ENCODE data around the gene MMP17.

The MMP17 gene

GRCh38 chr12:131830335-131830913 lies 2.2 kb downstream of the MMP17 start:
- peak; percentile 57 to 62 for DNase-seq (ENCODE audit: low read depth in 1 of 2, low spot score in 1 of 2)
- no peak overlapping the region for H3K27ac ChIP-seq (replicated peaks)
- peak overlapping the region; percentile 71 for H3K4me3 ChIP-seq (replicated peaks; ENCODE audit: insufficient read depth, low read length)
- TF ChIP-seq POLR2AphosphoS5 (IDR thresholded peaks at IDR 0.05; ENCODE audit: low read depth), result no peak
- TF ChIP-seq GABPA (IDR thresholded peaks at IDR 0.05; ENCODE audit: low read depth), result no peak
- TF ChIP-seq REST (IDR thresholded peaks at IDR 0.05; ENCODE audit: insufficient replicate concordance, low read depth), result no peak
- peaks cover 54% of the 10 kb centered on the region for H3K27me3 ChIP-seq (ENCODE audit: insufficient read depth, poor library complexity, severe bottlenecking)

- TF ChIP-seq POLR2AphosphoS5 (IDR thresholded peaks at IDR 0.05; ENCODE audit: low read depth) (no peak), REST (IDR thresholded peaks at IDR 0.05; ENCODE audit: insufficient replicate concordance, low read depth) (no peak), CTCF (IDR thresholded peaks at IDR 0.05; ENCODE audit: insufficient read depth, low read length) (no peak), SPI1 (IDR thresholded peaks at IDR 0.05; ENCODE audit: borderline replicate concordance, low read depth) (no peak)
- peak in 1 of 2 experiments; percentile 16 for DNase-seq (ENCODE audit: low read depth in 1 of 2, low spot score in 1 of 2)
- H3K4me3 ChIP-seq (replicated peaks; ENCODE audit: insufficient read depth, low read length), result peak overlapping the region; percentile 71
- H3K27ac ChIP-seq (replicated peaks), result no peak overlapping the region
- peaks cover 48% of the 10 kb centered on the region for H3K27me3 ChIP-seq (ENCODE audit: insufficient read depth, poor library complexity, severe bottlenecking)
Observed at GRCh38 chr12:131830914-131831571, 2.9 kb downstream of the MMP17 start.

- peak in 1 of 2 experiments; percentile 98 for DNase-seq (ENCODE audit: low read depth in 1 of 2, low spot score in 1 of 2)
- Histone ChIP-seq H3K27ac (replicated peaks) (no peak overlapping the region), H3K27me3 (ENCODE audit: insufficient read depth, poor library complexity, severe bottlenecking) (peaks cover 42% of the 10 kb centered on the region), H3K4me3 (replicated peaks; ENCODE audit: insufficient read depth, low read length) (peak overlapping the region; percentile 71)
- TF ChIP-seq SPI1 (IDR thresholded peaks at IDR 0.05; ENCODE audit: borderline replicate concordance, low read depth) (no peak), POLR2AphosphoS5 (IDR thresholded peaks at IDR 0.05; ENCODE audit: low read depth) (no peak), REST (IDR thresholded peaks at IDR 0.05; ENCODE audit: insufficient replicate concordance, low read depth) (no peak), GABPA (IDR thresholded peaks at IDR 0.05; ENCODE audit: low read depth) (no peak), CTCF (IDR thresholded peaks at IDR 0.05; ENCODE audit: insufficient read depth, low read length) (no peak)
Observed at GRCh38 chr12:131831635-131832041, 3.4 kb downstream of the MMP17 start.

All from HL-60 (cell line).